SU-DHL-6 (cell line): ENCODE data around the gene AGFG2.
A peak's percentile ranks its signal among the peaks of the same experiment; 100 is the strongest.

Source experiments
- H2AFZ ChIP-seq: fragments of 200-600 bp; sonication (generic); 2 replicates; pipeline ENCODE4 v1.6.1; 2014; ENCODE audit warnings: low read depth, mild to moderate bottlenecking, moderate library complexity, mixed read lengths, antibody characterized with exemption, low read length; ENCODE audit not compliant: severe bottlenecking
- H3F3A ChIP-seq: fragments of 200-600 bp; shearing (Covaris generic); 2 replicates; pipeline ENCODE4 v1.6.0; 2016; ENCODE audit warnings: antibody characterized with exemption, mild to moderate bottlenecking; ENCODE audit not compliant: insufficient read depth
- H3K27ac ChIP-seq: fragments of 200-600 bp; sonication (generic); 2 replicates; pipeline ENCODE4 v1.5.1; 2016; ENCODE audit warnings: low read depth, mild to moderate bottlenecking, low read length, moderate library complexity, mixed read lengths
- H3K27me3 ChIP-seq: fragments of 200-600 bp; sonication (generic), shearing (Covaris generic); 2 replicates; pipeline ENCODE4 v1.6.0; 2014; ENCODE audit warnings: mild to moderate bottlenecking, low read length
- H3K36me3 ChIP-seq: fragments of 200-600 bp; sonication (generic); 2 replicates; pipeline ENCODE4 v1.6.1; 2014; ENCODE audit warnings: mild to moderate bottlenecking, low read length, mixed read lengths
- H3K4me2 ChIP-seq: fragments of 300-600, 200-600 bp; shearing (Covaris generic), sonication (generic); 2 replicates; pipeline ENCODE4 v1.6.0; 2014; ENCODE audit warnings: low read length, low read depth, mild to moderate bottlenecking; ENCODE audit not compliant: poor library complexity, severe bottlenecking
- H3K4me3 ChIP-seq: fragments of 200-600 bp; sonication (generic); 2 replicates; pipeline ENCODE4 v1.5.1; 2014; ENCODE audit warnings: antibody characterized with exemption, low read length, mild to moderate bottlenecking, mixed read lengths; ENCODE audit not compliant: insufficient read depth, poor library complexity, severe bottlenecking
- H3K79me2 ChIP-seq: fragments of 200-600 bp; sonication (generic); 2 replicates; pipeline ENCODE4 v1.6.1; 2014; ENCODE audit warnings: mild to moderate bottlenecking, low read length, moderate library complexity; ENCODE audit not compliant: insufficient read depth
- H3K9ac ChIP-seq: fragments of 200-600 bp; sonication (generic); 2 replicates; pipeline ENCODE4 v1.7.0; 2014; ENCODE audit warnings: mild to moderate bottlenecking, low read length
- H3K9me2 ChIP-seq: fragments of 200-600 bp; sonication (generic); replicated peaks from 2 replicates; pipeline ENCODE4 v1.6.1; 2014; ENCODE audit warnings: low read length; ENCODE audit not compliant: insufficient read depth
- H3K9me3 ChIP-seq: fragments of 200-600 bp; sonication (generic); 2 replicates; pipeline ENCODE4 v1.6.1; 2014; ENCODE audit warnings: low read length, mixed read lengths; ENCODE audit not compliant: insufficient read depth
- H4K20me1 ChIP-seq: fragments of 200-600 bp; sonication (generic); 2 replicates; pipeline ENCODE4 v1.6.1; 2014; ENCODE audit warnings: low read depth, mild to moderate bottlenecking, antibody characterized with exemption, low read length, moderate library complexity, mixed read lengths
- EZH2phosphoT487 ChIP-seq: fragments of 200-600 bp; sonication (generic), shearing (Covaris generic); conservative IDR thresholded peaks from 2 replicates; pipeline ENCODE4 v1.6.1; 2018; ENCODE audit warnings: mild to moderate bottlenecking, antibody characterized with exemption, low read length, moderate library complexity, mixed read lengths
- TF ChIP-seq, protein P1 (sequence below): fragments of 200-600 bp; sonication (generic); IDR thresholded peaks from one replicate; pipeline ENCODE4 v1.5.1; 2017; ENCODE audit warnings: antibody characterized with exemption, mild to moderate bottlenecking, low read length, moderate library complexity; ENCODE audit not compliant: insufficient read depth, poor library complexity, severe bottlenecking

The AGFG2 gene

GRCh38 chr7:100538654-100539435, at the start of gene AGFG2:
Gene AGFG2, plus strand, starts transcription at chr7:100539203. Its CDS starts 144 bp downstream, at chr7:100539347.
- no peaks in the 10 kb centered on the region for H3K9me3 ChIP-seq
- peak within 1 kb of the TSS; percentile 93 for H3K4me2 ChIP-seq
- H3K9me2 ChIP-seq: no peaks in the 10 kb centered on the region
- no peaks in the 10 kb centered on the region for H3K79me2 ChIP-seq
- H4K20me1 ChIP-seq: no peaks in the 10 kb centered on the region
- H3F3A ChIP-seq: no peaks in the 10 kb centered on the region
- H3K36me3 ChIP-seq: no peaks in the 10 kb centered on the region
- peak within 1 kb of the TSS; percentile 97 for H2AFZ ChIP-seq
- H3K27me3 ChIP-seq: no peaks in the 10 kb centered on the region
- TF ChIP-seq, protein P1, sequence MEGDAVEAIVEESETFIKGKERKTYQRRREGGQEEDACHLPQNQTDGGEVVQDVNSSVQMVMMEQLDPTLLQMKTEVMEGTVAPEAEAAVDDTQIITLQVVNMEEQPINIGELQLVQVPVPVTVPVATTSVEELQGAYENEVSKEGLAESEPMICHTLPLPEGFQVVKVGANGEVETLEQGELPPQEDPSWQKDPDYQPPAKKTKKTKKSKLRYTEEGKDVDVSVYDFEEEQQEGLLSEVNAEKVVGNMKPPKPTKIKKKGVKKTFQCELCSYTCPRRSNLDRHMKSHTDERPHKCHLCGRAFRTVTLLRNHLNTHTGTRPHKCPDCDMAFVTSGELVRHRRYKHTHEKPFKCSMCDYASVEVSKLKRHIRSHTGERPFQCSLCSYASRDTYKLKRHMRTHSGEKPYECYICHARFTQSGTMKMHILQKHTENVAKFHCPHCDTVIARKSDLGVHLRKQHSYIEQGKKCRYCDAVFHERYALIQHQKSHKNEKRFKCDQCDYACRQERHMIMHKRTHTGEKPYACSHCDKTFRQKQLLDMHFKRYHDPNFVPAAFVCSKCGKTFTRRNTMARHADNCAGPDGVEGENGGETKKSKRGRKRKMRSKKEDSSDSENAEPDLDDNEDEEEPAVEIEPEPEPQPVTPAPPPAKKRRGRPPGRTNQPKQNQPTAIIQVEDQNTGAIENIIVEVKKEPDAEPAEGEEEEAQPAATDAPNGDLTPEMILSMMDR: no peak
- TF ChIP-seq EZH2phosphoT487: no peak
- H3K27ac ChIP-seq: 0 out of 2 replicates have a peak within 1 kb of the TSS, but pooled peaks have one; percentile 16
- H3K9ac ChIP-seq: peak within 1 kb of the TSS; percentile 75
- H3K4me3 ChIP-seq: peak within 1 kb of the TSS; percentile 75

GRCh38 chr7:100489824-100490223, 49.2 kb upstream of the AGFG2 start:
- Histone ChIP-seq H3K79me2 (no peaks in the 10 kb centered on the region), H2AFZ (no peak overlapping the region), H3K4me2 (no peak overlapping the region), H3K27me3 (no peaks in the 10 kb centered on the region), H3K9me3 (no peaks in the 10 kb centered on the region), H3K27ac (no peak overlapping the region), H3K4me3 (no peak overlapping the region), H3K9me2 (no peaks in the 10 kb centered on the region), H3K9ac (no peak overlapping the region), H3F3A (no peaks in the 10 kb centered on the region), H4K20me1 (no peaks in the 10 kb centered on the region), H3K36me3 (no peaks in the 10 kb centered on the region)
- no peak for TF ChIP-seq EZH2phosphoT487
- TF ChIP-seq, protein P1: no peak

DNA sequence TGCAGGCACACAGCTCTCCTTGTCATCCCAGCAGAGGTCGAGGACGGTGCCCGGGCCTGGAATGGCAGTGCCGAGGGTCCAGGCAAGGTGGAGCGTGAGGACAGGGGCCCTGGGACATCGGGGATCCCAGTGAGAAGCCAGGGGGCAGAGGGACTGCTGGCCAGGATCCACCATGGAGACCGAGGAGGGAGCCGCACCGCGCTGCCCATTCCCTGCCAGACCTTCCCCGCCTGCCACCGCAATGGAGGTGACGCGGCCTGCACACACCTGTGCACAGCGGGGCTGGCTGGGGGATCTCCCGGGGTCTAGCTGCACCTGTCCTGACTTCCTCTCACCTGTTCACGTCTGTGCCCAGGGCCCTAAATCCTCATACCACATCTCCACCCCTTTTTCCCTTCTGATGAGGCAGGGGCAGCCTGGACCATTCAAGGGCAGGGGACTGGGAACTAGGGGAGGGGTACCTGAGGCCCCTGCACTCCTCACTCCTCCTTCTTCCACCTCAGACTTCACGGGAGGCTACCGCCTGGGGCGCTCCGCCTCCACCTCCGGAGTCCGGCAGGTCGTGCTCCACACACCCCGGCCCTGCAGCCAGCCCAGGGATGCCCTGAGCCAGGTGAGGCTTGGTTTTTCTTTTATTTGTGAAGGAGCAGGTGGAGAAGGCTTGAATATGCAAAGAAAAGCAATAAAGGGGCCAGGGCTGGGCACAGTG, 48.4 kb upstream of the AGFG2 start:
- H3K9me3 ChIP-seq: no peaks in the 10 kb centered on the region
- no peak overlapping the region for H3K27ac ChIP-seq

More for the DNA sequence above, 48.4 kb upstream of the AGFG2 start:
- Histone ChIP-seq H3K9me2 (no peaks in the 10 kb centered on the region), H2AFZ (no peak overlapping the region), H3K79me2 (no peaks in the 10 kb centered on the region), H3K36me3 (no peaks in the 10 kb centered on the region), H3K4me2 (no peak overlapping the region), H4K20me1 (no peaks in the 10 kb centered on the region), H3F3A (no peaks in the 10 kb centered on the region), H3K9ac (no peak overlapping the region), H3K27me3 (no peaks in the 10 kb centered on the region), H3K4me3 (no peak overlapping the region)
- TF ChIP-seq EZH2phosphoT487: no peak
